ENCODE results near the gene UGT1A9. TPM values are rescaled to one million over a fixed set of nuclear protein-coding genes. Genes with fewer than 3 reads are reported as not detected.

Gene UGT1A9
- total and polyA plus RNA-seq, 2 of the 4 experiments (the other 2 are of a cell fraction): not detected

- Histone ChIP-seq H3K4me1 (ENCODE audit: control insufficient read depth, insufficient read depth, low read length) (no peaks in the 10 kb centered on the region), H3K4ac (ENCODE audit: low read depth, low read length) (no peak overlapping the region), H2BK15ac (ENCODE audit: low read depth, low read length) (no peak overlapping the region), H2AFZ (replicated peaks; ENCODE audit: low read length, poor library complexity) (no peak overlapping the region), H2BK20ac (ENCODE audit: low read depth, low read length) (no peak overlapping the region), H3K36me3 (ENCODE audit: control insufficient read depth, insufficient read depth, low read length) (no peaks in the 10 kb centered on the region), H3K27me3 (ENCODE audit: control insufficient read depth, insufficient read depth, low read length) (peaks cover 10% of the 10 kb centered on the region), H3K9me1 (ENCODE audit: insufficient read depth, low read length) (no peaks in the 10 kb centered on the region), H4K5ac (ENCODE audit: low read depth, low read length) (no peak overlapping the region), H3K9me3 (ENCODE audit: control insufficient read depth, insufficient read depth, low read length) (no peaks in the 10 kb centered on the region), H2AK5ac (ENCODE audit: low read depth, low read length) (no peak overlapping the region), H4K91ac (ENCODE audit: insufficient read depth, low read depth, low read length) (no peak overlapping the region), H3K14ac (replicated peaks; ENCODE audit: low read depth, low read length) (no peak overlapping the region), H2BK5ac (ENCODE audit: low read depth, low read length, poor library complexity, severe bottlenecking) (no peak overlapping the region), H4K8ac (ENCODE audit: low read depth in 2 of 2, low read length in 2 of 2) (no peak overlapping the region), H3K27ac (ENCODE audit: insufficient read depth, low read length) (no peak overlapping the region), H3K56ac (ENCODE audit: extremely low read depth, insufficient read depth, low read length) (no peak overlapping the region), H3K79me1 (ENCODE audit: low read depth in 1 of 2, low read length in 2 of 2) (no peaks in the 10 kb centered on the region), H2BK120ac (ENCODE audit: low read depth, low read length) (no peak overlapping the region), H3K23ac (ENCODE audit: low read depth, low read length) (no peak overlapping the region), H3K4me2 (ENCODE audit: low read depth, low read length) (no peak overlapping the region), H3K18ac (ENCODE audit: low read depth, low read length) (no peak overlapping the region), H4K20me1 (ENCODE audit: insufficient read depth, low read length) (no peaks in the 10 kb centered on the region), H3K4me3 (ENCODE audit: insufficient read depth, low read depth, low read length) (no peak overlapping the region), H2AK9ac (replicated peaks; ENCODE audit: low read depth, low read length, poor library complexity) (no peak overlapping the region), H3K9ac (ENCODE audit: low read depth, low read length) (no peak overlapping the region)
- ChIA-PET CTCF (interaction anchor here (0.9 kb wide), 1 partner anchor 12 kb away, joined by 3 read pairs; no protein-coding TSS in a partner anchor), POLR2A (ENCODE audit: unreplicated experiment) (no interaction called here)
- ATAC-seq (ENCODE audit: low read depth) (no peak), DNase-seq (no peak)
- dilution Hi-C loops (cut with HindIII; ENCODE audit: low sequenced_read_pairs, unreplicated experiment): no loop called here
- no TSS peak for BruUV-seq (replicated peaks)
- WGBS, 2 experiments (ENCODE audit: extremely low coverage in 2 of 2, insufficient read length in 1 of 2): 59% methylated on average over 8 of the region's 18 CpGs; no CpG with 5 or more reads in 1 of the 2 experiments
- in situ Hi-C loops (cut with MboI; ENCODE audit: low sequenced_read_pairs): no loop called here
- intact Hi-C loops (cut with micrococcal nuclease): no loop called here
- TF ChIP-seq CEBPB (IDR thresholded peaks at IDR 0.05; ENCODE audit: low read depth, low read length): no peak
- no peak for TF ChIP-seq ELK1 (IDR thresholded peaks at IDR 0.05; ENCODE audit: borderline replicate concordance, low read depth, low read length)
- TF ChIP-seq, protein P1, sequence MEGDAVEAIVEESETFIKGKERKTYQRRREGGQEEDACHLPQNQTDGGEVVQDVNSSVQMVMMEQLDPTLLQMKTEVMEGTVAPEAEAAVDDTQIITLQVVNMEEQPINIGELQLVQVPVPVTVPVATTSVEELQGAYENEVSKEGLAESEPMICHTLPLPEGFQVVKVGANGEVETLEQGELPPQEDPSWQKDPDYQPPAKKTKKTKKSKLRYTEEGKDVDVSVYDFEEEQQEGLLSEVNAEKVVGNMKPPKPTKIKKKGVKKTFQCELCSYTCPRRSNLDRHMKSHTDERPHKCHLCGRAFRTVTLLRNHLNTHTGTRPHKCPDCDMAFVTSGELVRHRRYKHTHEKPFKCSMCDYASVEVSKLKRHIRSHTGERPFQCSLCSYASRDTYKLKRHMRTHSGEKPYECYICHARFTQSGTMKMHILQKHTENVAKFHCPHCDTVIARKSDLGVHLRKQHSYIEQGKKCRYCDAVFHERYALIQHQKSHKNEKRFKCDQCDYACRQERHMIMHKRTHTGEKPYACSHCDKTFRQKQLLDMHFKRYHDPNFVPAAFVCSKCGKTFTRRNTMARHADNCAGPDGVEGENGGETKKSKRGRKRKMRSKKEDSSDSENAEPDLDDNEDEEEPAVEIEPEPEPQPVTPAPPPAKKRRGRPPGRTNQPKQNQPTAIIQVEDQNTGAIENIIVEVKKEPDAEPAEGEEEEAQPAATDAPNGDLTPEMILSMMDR (conservative IDR thresholded peaks at IDR 0.05; ENCODE audit: low read depth, low read length): no peak
- no peak for TF ChIP-seq RCOR1 (IDR thresholded peaks at IDR 0.05; ENCODE audit: insufficient replicate concordance, low read length)
- TF ChIP-seq RFX5 (IDR thresholded peaks at IDR 0.05; ENCODE audit: low read depth, low read length): no peak
- no peak for TF ChIP-seq FOS (IDR thresholded peaks at IDR 0.05; ENCODE audit: low read depth, low read length)
- TF ChIP-seq BHLHE40 (IDR thresholded peaks at IDR 0.05; ENCODE audit: low read depth, low read length): no peak
- TF ChIP-seq MAZ (IDR thresholded peaks at IDR 0.05; ENCODE audit: borderline replicate concordance, low read depth, low read length): no peak
- TF ChIP-seq RAD21 (IDR thresholded peaks at IDR 0.05; ENCODE audit: low read length): no peak
- TF ChIP-seq MXI1 (IDR thresholded peaks at IDR 0.05; ENCODE audit: borderline replicate concordance, low read depth, low read length): no peak
- TF ChIP-seq POLR2A (IDR thresholded peaks at IDR 0.05; ENCODE audit: low read depth, low read length): no peak
- no peak for TF ChIP-seq NFE2L2 (IDR thresholded peaks at IDR 0.05; ENCODE audit: low read depth, low read length)
- TF ChIP-seq, protein P2, sequence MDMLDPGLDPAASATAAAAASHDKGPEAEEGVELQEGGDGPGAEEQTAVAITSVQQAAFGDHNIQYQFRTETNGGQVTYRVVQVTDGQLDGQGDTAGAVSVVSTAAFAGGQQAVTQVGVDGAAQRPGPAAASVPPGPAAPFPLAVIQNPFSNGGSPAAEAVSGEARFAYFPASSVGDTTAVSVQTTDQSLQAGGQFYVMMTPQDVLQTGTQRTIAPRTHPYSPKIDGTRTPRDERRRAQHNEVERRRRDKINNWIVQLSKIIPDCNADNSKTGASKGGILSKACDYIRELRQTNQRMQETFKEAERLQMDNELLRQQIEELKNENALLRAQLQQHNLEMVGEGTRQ (IDR thresholded peaks at IDR 0.05; ENCODE audit: low read depth, low read length): no peak
- TF ChIP-seq SMC3 (IDR thresholded peaks at IDR 0.05; ENCODE audit: low read depth, low read length): no peak
- TF ChIP-seq MAFK (IDR thresholded peaks at IDR 0.05; ENCODE audit: low read depth, low read length): no peak
These were observed 148.4 kb downstream of the UGT1A9 start for GRCh38 chr2:233819884-233820773.
